Measurements from ENCODE around the gene TMEM218. TPM values are rescaled to one million over a fixed set of nuclear protein-coding genes. Genes with fewer than 3 reads are reported as not detected.
A peak's percentile ranks its signal among the peaks of the same experiment; 100 is the strongest.

The TMEM218 gene
- total RNA-seq, 1 experiment from 2014 or later: 14.3 TPM

- Histone ChIP-seq H2BK20ac (ENCODE audit: low read depth, low read length, poor library complexity, severe bottlenecking) (no peak overlapping the region), H3K4me1 (ENCODE audit: insufficient read depth, low read length) (no peaks in the 10 kb centered on the region), H2BK5ac (ENCODE audit: insufficient read length, low read length) (no peak overlapping the region), H2BK15ac (ENCODE audit: low read depth, low read length) (no peak overlapping the region), H2AFZ (ENCODE audit: low read length) (no peak overlapping the region), H3K14ac (ENCODE audit: insufficient read depth, low read length) (no peak overlapping the region), H2AK5ac (ENCODE audit: insufficient read length, low read length) (no peak overlapping the region), H4K20me1 (ENCODE audit: control insufficient read depth, insufficient read depth, insufficient read length) (no peaks in the 10 kb centered on the region), H3K79me2 (ENCODE audit: insufficient read depth, low read length) (no peaks in the 10 kb centered on the region), H3K56ac (ENCODE audit: insufficient read length, low read depth, low read length) (no peak overlapping the region), H3K23me2 (ENCODE audit: insufficient read length, low read depth, low read length, poor library complexity, severe bottlenecking) (no peaks in the 10 kb centered on the region), H2BK12ac (ENCODE audit: insufficient read length, low read depth, low read length) (no peak overlapping the region), H3K9ac (ENCODE audit: extremely low read depth, insufficient read length, low read length) (no peak overlapping the region), H3K18ac (ENCODE audit: insufficient read length, low read depth, low read length) (no peak overlapping the region), H3K23ac (ENCODE audit: insufficient read length, low read depth, low read length) (no peak overlapping the region), H3K27ac (ENCODE audit: insufficient read length, low read depth, low read length) (no peak overlapping the region), H4K5ac (ENCODE audit: insufficient read length, low read depth, low read length) (no peak overlapping the region), H3T11ph (ENCODE audit: low read length) (no peak overlapping the region), H3K4me2 (ENCODE audit: insufficient read depth, insufficient read length, low read length) (no peak overlapping the region), H3K27me3 (ENCODE audit: insufficient read depth, low read length) (no peaks in the 10 kb centered on the region), H4K91ac (ENCODE audit: insufficient read length, low read depth, low read length) (no peak overlapping the region), H3K9me3 (ENCODE audit: control insufficient read depth, low read depth, low read length) (no peaks in the 10 kb centered on the region), H3K79me1 (ENCODE audit: insufficient read depth, low read depth, low read length, poor library complexity, severe bottlenecking) (no peaks in the 10 kb centered on the region), H3K4ac (ENCODE audit: low read depth, low read length) (no peak overlapping the region), H2BK120ac (ENCODE audit: low read depth, low read length, poor library complexity, severe bottlenecking) (no peak overlapping the region), H4K8ac (replicated peaks; ENCODE audit: insufficient read length, low read depth, low read length) (no peak overlapping the region)
- no peak overlapping the region for H3K27ac Mint-ChIP-seq
- TF ChIP-seq, protein P1, sequence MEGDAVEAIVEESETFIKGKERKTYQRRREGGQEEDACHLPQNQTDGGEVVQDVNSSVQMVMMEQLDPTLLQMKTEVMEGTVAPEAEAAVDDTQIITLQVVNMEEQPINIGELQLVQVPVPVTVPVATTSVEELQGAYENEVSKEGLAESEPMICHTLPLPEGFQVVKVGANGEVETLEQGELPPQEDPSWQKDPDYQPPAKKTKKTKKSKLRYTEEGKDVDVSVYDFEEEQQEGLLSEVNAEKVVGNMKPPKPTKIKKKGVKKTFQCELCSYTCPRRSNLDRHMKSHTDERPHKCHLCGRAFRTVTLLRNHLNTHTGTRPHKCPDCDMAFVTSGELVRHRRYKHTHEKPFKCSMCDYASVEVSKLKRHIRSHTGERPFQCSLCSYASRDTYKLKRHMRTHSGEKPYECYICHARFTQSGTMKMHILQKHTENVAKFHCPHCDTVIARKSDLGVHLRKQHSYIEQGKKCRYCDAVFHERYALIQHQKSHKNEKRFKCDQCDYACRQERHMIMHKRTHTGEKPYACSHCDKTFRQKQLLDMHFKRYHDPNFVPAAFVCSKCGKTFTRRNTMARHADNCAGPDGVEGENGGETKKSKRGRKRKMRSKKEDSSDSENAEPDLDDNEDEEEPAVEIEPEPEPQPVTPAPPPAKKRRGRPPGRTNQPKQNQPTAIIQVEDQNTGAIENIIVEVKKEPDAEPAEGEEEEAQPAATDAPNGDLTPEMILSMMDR (conservative IDR thresholded peaks at IDR 0.05): no peak
- peaks cover 29% of the 10 kb centered on the region for H3K27me3 Mint-ChIP-seq (ENCODE audit: low read depth)
- peaks cover 16 to 22% of the 10 kb centered on the region in 2 experiments for H3K4me1 Mint-ChIP-seq
- DNase-seq: peak; percentile 24
- H3K9me3 Mint-ChIP-seq: no peaks in the 10 kb centered on the region
- no CpG with 5 or more reads among the region's 5 CpGs for WGBS (ENCODE audit: extremely low coverage, insufficient read length, low lambda C conversion rate)
- no peaks in the 10 kb centered on the region for H3K36me3 Mint-ChIP-seq (ENCODE audit: insufficient read depth in 1 of 3, low read depth in 3 of 3)
- H3K4me3 Mint-ChIP-seq: no peak overlapping the region
Measured at GRCh38 chr11:125069796-125070195, 41.6 kb downstream of the TMEM218 start.

Measured in H9 (cell line).